ENCODE measurements around the gene TSPAN5. TPM values are rescaled to one million over a fixed set of nuclear protein-coding genes. Genes with fewer than 3 reads are reported as not detected.

Gene TSPAN5
- total and polyA plus RNA-seq, 10 donors = 4.6 to 33.6 (median 22.9) TPM

- no peak overlapping the region for H3K4me3 ChIP-seq
- H3K36me3 ChIP-seq = peaks cover 0 to 8% (median 0%) of the 10 kb centered on the region in 6 donors
- H3K9me3 ChIP-seq = no peaks in the 10 kb centered on the region
- intact Hi-C loops (cut with DNase I; ENCODE audit: low total_unique reads) = no loop called here
- H3K4me1 ChIP-seq = no peaks in the 10 kb centered on the region
- DNase-seq = no peak
- H3K27me3 ChIP-seq (replicated peaks in 1 of 7) = no peaks in the 10 kb centered on the region
- H3K27ac ChIP-seq = no peak overlapping the region
- no peak for TF ChIP-seq POLR2AphosphoS5 (IDR thresholded peaks at IDR 0.05)
- no peak for TF ChIP-seq CTCF (IDR thresholded peaks at IDR 0.05 in 8 of 11, conservative IDR thresholded peaks at IDR 0.05 in 3 of 11)
- TF ChIP-seq POLR2A (IDR thresholded peaks at IDR 0.05) = no peak
These were observed 154.7 kb downstream of the TSPAN5 start for GRCh38 chr4:98503676-98504075.

- no peaks in the 10 kb centered on the region for H3K27me3 ChIP-seq (replicated peaks in 1 of 7)
- no peaks in the 10 kb centered on the region for H3K9me3 ChIP-seq
- TF ChIP-seq POLR2AphosphoS5 (IDR thresholded peaks at IDR 0.05) (no peak), CTCF (IDR thresholded peaks at IDR 0.05 in 8 of 11, conservative IDR thresholded peaks at IDR 0.05 in 3 of 11) (no peak), POLR2A (IDR thresholded peaks at IDR 0.05) (no peak)
- no peak for DNase-seq
- no peak overlapping the region for H3K4me3 ChIP-seq
- no peaks in the 10 kb centered on the region for H3K4me1 ChIP-seq
- WGBS, 5 donors = 94 to 100% (median 95%) methylated on average over 1 of the region's 1 CpG
- H3K36me3 ChIP-seq = peaks cover 0 to 8% (median 0%) of the 10 kb centered on the region in 6 donors
- intact Hi-C loops (cut with DNase I; ENCODE audit: low total_unique reads) = no loop called here
- H3K27ac ChIP-seq = no peak overlapping the region
These were observed 155.8 kb downstream of the TSPAN5 start for GRCh38 chr4:98502624-98503023.

GRCh38 chr4:98502031-98502430 is 156.4 kb downstream of the TSPAN5 start:
- DNase-seq = no peak
- intact Hi-C loops (cut with DNase I; ENCODE audit: low total_unique reads) = no loop called here
- 74 to 97% (median 92%) methylated on average over 2 of the region's 2 CpGs for WGBS, 5 donors
- H3K4me3 ChIP-seq = no peak overlapping the region
- no peaks in the 10 kb centered on the region for H3K4me1 ChIP-seq
- no peaks in the 10 kb centered on the region for H3K27me3 ChIP-seq (replicated peaks in 1 of 7)
- H3K9me3 ChIP-seq = no peaks in the 10 kb centered on the region
- TF ChIP-seq POLR2AphosphoS5 (IDR thresholded peaks at IDR 0.05) (no peak), POLR2A (IDR thresholded peaks at IDR 0.05) (no peak), CTCF (IDR thresholded peaks at IDR 0.05 in 8 of 11, conservative IDR thresholded peaks at IDR 0.05 in 3 of 11) (no peak)
- H3K27ac ChIP-seq = no peak overlapping the region
- H3K36me3 ChIP-seq = peaks cover 0 to 8% (median 0%) of the 10 kb centered on the region in 6 donors

- H3K27ac ChIP-seq = no peak overlapping the region
- H3K27me3 ChIP-seq (replicated peaks in 1 of 7) = no peaks in the 10 kb centered on the region
- intact Hi-C loops (cut with DNase I; ENCODE audit: low total_unique reads) = no loop called here
- DNase-seq = no peak
- H3K9me3 ChIP-seq = no peaks in the 10 kb centered on the region
- peaks cover 0 to 8% (median 0%) of the 10 kb centered on the region in 6 donors for H3K36me3 ChIP-seq
- H3K4me3 ChIP-seq = no peak overlapping the region
- TF ChIP-seq POLR2A (IDR thresholded peaks at IDR 0.05) (no peak), POLR2AphosphoS5 (IDR thresholded peaks at IDR 0.05) (no peak), CTCF (IDR thresholded peaks at IDR 0.05 in 8 of 11, conservative IDR thresholded peaks at IDR 0.05 in 3 of 11) (no peak)
- H3K4me1 ChIP-seq = no peaks in the 10 kb centered on the region
- WGBS, 5 donors = 91 to 96% (median 92%) methylated on average over 3 of the region's 3 CpGs
These were observed 157.0 kb downstream of the TSPAN5 start for GRCh38 chr4:98501383-98501782.
